H1 (cell line): ENCODE measurements around the gene UBXN1. TPM values are rescaled to one million over a fixed set of nuclear protein-coding genes. Genes with fewer than 3 reads are reported as not detected.

Experiments
- CTCF ChIA-PET: fragments of 300-600 bp; sonication (Branson Sonifier 250); formaldehyde crosslinking; loops from one replicate; lab custom pipeline; 2021; ENCODE audit not compliant: partially characterized antibody; lab: Charles Lee
- POLR2A ChIA-PET: fragments of 300-600 bp; sonication (Branson Sonifier 250); formaldehyde crosslinking; loops from one replicate; lab custom pipeline; 2021; ENCODE audit warnings: inconsistent platforms; ENCODE audit not compliant: partially characterized antibody; lab: Charles Lee
- DNase-seq, 2 experiments: peaks; one replicate each; pipeline versions ENCODE4 v3.0.0 to v3.0.0-alpha.2; 2010 to 2022; ENCODE audit warnings: low spot score in 2 of 2, low read depth in 1 of 2, mixed read lengths in 1 of 2
- FAIRE-seq: peaks from 2 replicates; lab custom pipeline; 2011; peaks lifted over from hg19 to GRCh38; lab: Jason Lieb, UNC
- H2AFZ ChIP-seq: 2 replicates; pipeline ENCODE4 v1.8.1; 2012; ENCODE audit warnings: low read length, inconsistent platforms
- H2AK5ac ChIP-seq: 2 replicates; pipeline ENCODE4 v1.6.1; 2013; ENCODE audit warnings: low read depth, low read length
- H2BK120ac ChIP-seq: replicated peaks from 2 replicates; pipeline ENCODE3; 2013; ENCODE audit warnings: low read depth, low read length, inconsistent platforms
- H2BK12ac ChIP-seq: 2 replicates; pipeline ENCODE4 v1.6.1; 2013; ENCODE audit warnings: low read depth, low read length
- H2BK15ac ChIP-seq: 2 replicates; pipeline ENCODE4 v1.6.1; 2013; ENCODE audit warnings: low read length
- H2BK20ac ChIP-seq: 2 replicates; pipeline ENCODE4 v1.6.1; 2013; ENCODE audit warnings: low read length
- H2BK5ac ChIP-seq: 2 replicates; pipeline ENCODE4 v1.6.1; 2013; ENCODE audit warnings: low read depth, low read length
- H3K14ac ChIP-seq: 2 replicates; pipeline ENCODE4 v1.6.1; 2013; ENCODE audit warnings: inconsistent platforms; ENCODE audit not compliant: insufficient read length
- H3K18ac ChIP-seq: 2 replicates; pipeline ENCODE4 v1.6.1; 2013; ENCODE audit warnings: low read length; ENCODE audit errors: extremely low read depth
- H3K23ac ChIP-seq: 2 replicates; pipeline ENCODE4 v1.6.1; 2013; ENCODE audit warnings: inconsistent platforms; ENCODE audit not compliant: insufficient read length
- H3K23me2 ChIP-seq: 2 replicates; pipeline ENCODE4 v1.6.1; 2013; ENCODE audit warnings: low read depth, low read length
- H3K27ac ChIP-seq: 2 replicates; pipeline ENCODE4 v1.6.1; 2011; ENCODE audit warnings: low read depth, low read length, inconsistent platforms
- H3K27me3 ChIP-seq, 4 experiments: replicated peaks in 1 of 4; 1 replicate in 1 of 4; 2 replicates in 3 of 4; pipeline versions ENCODE4 v1.6.1 to v1.8.1; 2011 to 2013; ENCODE audit warnings: low read length in 3 of 4, mild to moderate bottlenecking in 3 of 4, inconsistent platforms in 2 of 4, mixed read lengths in 2 of 4, moderate library complexity in 1 of 4; ENCODE audit not compliant: control insufficient read depth in 3 of 4, insufficient read depth in 3 of 4; ENCODE audit errors: extremely low read depth in 1 of 4
- H3K36me3 ChIP-seq, 4 experiments: 2 replicates each; pipeline versions ENCODE4 v1.6.1 to v1.8.1; 2011 to 2013; ENCODE audit warnings: mild to moderate bottlenecking in 4 of 4, low read length in 3 of 4, moderate library complexity in 2 of 4, control low read depth in 1 of 4, inconsistent platforms in 1 of 4; ENCODE audit not compliant: insufficient read depth in 4 of 4, control insufficient read depth in 2 of 4
- H3K4ac ChIP-seq: replicated peaks from 2 replicates; pipeline ENCODE3; 2013; ENCODE audit warnings: low read length, low read depth, mixed read lengths, inconsistent platforms; ENCODE audit not compliant: insufficient read length
- H3K4me1 ChIP-seq, 4 experiments: replicated peaks in 1 of 4; 1 replicate in 1 of 4; 2 replicates in 3 of 4; pipeline versions ENCODE4 v1.6.1 to v1.8.1; 2011 to 2013; ENCODE audit warnings: low read length in 3 of 4, inconsistent platforms in 2 of 4, mixed read lengths in 1 of 4; ENCODE audit not compliant: insufficient read depth in 4 of 4, control insufficient read depth in 3 of 4
- H3K4me2 ChIP-seq, 2 experiments: 2 replicates each; pipeline versions ENCODE4 v1.6.1 to v1.8.1; 2011 to 2013; ENCODE audit warnings: low read depth in 2 of 2, low read length in 2 of 2, control low read depth in 1 of 2, inconsistent platforms in 1 of 2, mild to moderate bottlenecking in 1 of 2; ENCODE audit not compliant: insufficient read depth in 1 of 2
- H3K4me3 ChIP-seq, 4 experiments: fragments of 200-600, 300-600 bp in 1 of 4; sonication (generic), shearing (Covaris generic), sonication (Bioruptor Twin) in 1 of 4; 2 replicates each; pipeline versions ENCODE4 v1.5.1 to v1.8.1; 2011 to 2016; ENCODE audit warnings: low read length in 4 of 4, low read depth in 3 of 4, control low read depth in 2 of 4, inconsistent platforms in 2 of 4, mild to moderate bottlenecking in 2 of 4, mixed read lengths in 1 of 4, moderate library complexity in 1 of 4; ENCODE audit not compliant: insufficient read depth in 2 of 4; ENCODE audit errors: extremely low read depth in 1 of 4
- H3K56ac ChIP-seq: replicated peaks from 2 replicates; pipeline ENCODE3; 2013; ENCODE audit warnings: low read depth, mild to moderate bottlenecking, mixed read lengths, low read length, inconsistent platforms; ENCODE audit not compliant: insufficient read length
- H3K79me1 ChIP-seq: 2 replicates; pipeline ENCODE4 v1.6.1; 2013; ENCODE audit warnings: low read depth, low read length, control low read depth
- H3K79me2 ChIP-seq, 2 experiments: 2 replicates each; pipeline versions ENCODE4 v1.6.1 to v1.8.1; 2012 to 2013; ENCODE audit warnings: low read length in 2 of 2, mild to moderate bottlenecking in 2 of 2, inconsistent platforms in 1 of 2; ENCODE audit not compliant: insufficient read depth in 2 of 2, control insufficient read depth in 1 of 2
- H3K9ac ChIP-seq, 4 experiments: replicated peaks in 1 of 4; 1 replicate in 1 of 4; 2 replicates in 3 of 4; pipeline versions ENCODE4 v1.6.1 to v1.8.1; 2011 to 2013; ENCODE audit warnings: low read depth in 3 of 4, low read length in 3 of 4, control low read depth in 2 of 4, mild to moderate bottlenecking in 2 of 4, moderate library complexity in 2 of 4, inconsistent platforms in 1 of 4; ENCODE audit errors: extremely low read depth in 1 of 4
- H3K9me3 ChIP-seq, 2 experiments: 2 replicates each; pipeline versions ENCODE4 v1.6.1 to v1.8.1; 2012 to 2013; ENCODE audit warnings: mild to moderate bottlenecking in 2 of 2, moderate library complexity in 2 of 2, control low read depth in 1 of 2, inconsistent platforms in 1 of 2, low read depth in 1 of 2, low read length in 1 of 2, mixed read lengths in 1 of 2; ENCODE audit not compliant: insufficient read depth in 2 of 2
- H4K20me1 ChIP-seq, 2 experiments: replicated peaks in 1 of 2; 2 replicates each; pipeline versions ENCODE3 to v1.8.1; 2011 to 2013; ENCODE audit warnings: inconsistent platforms in 2 of 2, low read length in 2 of 2, mild to moderate bottlenecking in 1 of 2; ENCODE audit not compliant: insufficient read depth in 2 of 2, control insufficient read depth in 1 of 2
- H4K5ac ChIP-seq: 2 replicates; pipeline ENCODE4 v1.6.1; 2013; ENCODE audit warnings: low read length, low read depth, mixed read lengths, inconsistent platforms; ENCODE audit not compliant: insufficient read length
- H4K8ac ChIP-seq: 2 replicates; pipeline ENCODE4 v1.8.0; 2013; ENCODE audit warnings: mild to moderate bottlenecking, moderate library complexity, low read length, inconsistent platforms; ENCODE audit not compliant: insufficient read depth; ENCODE audit errors: extremely low read depth
- H4K91ac ChIP-seq: replicated peaks from 2 replicates; pipeline ENCODE3; 2013; ENCODE audit warnings: low read length, mixed read lengths, inconsistent platforms; ENCODE audit not compliant: insufficient read length
- CHD1 ChIP-seq: IDR thresholded peaks from 2 replicates; pipeline ENCODE4 v1.6.1; 2012; ENCODE audit warnings: low read depth, low read length, improper control_type of control experiment
- CTBP2 ChIP-seq: IDR thresholded peaks from 2 replicates; pipeline ENCODE4 v1.7.0; 2011; ENCODE audit warnings: borderline replicate concordance, mild to moderate bottlenecking, moderate library complexity, mixed read lengths, low read length; ENCODE audit not compliant: insufficient read depth, insufficient read length
- GTF2F1 ChIP-seq: IDR thresholded peaks from 2 replicates; pipeline ENCODE4 v1.6.1; 2012; ENCODE audit warnings: low read depth, low read length, improper control_type of control experiment, borderline replicate concordance
- HDAC2 ChIP-seq, 2 experiments: fragments of 300-600 bp in 1 of 2; sonication (generic) in 1 of 2; IDR thresholded peaks; 2 replicates each; pipeline ENCODE4 v1.6.1; 2011 to 2012; ENCODE audit warnings: low read depth in 2 of 2, low read length in 2 of 2, mild to moderate bottlenecking in 2 of 2, moderate library complexity in 2 of 2, borderline replicate concordance in 1 of 2, inconsistent platforms in 1 of 2
- RBBP5 ChIP-seq: IDR thresholded peaks from 2 replicates; pipeline ENCODE4 v1.7.1; 2012; ENCODE audit warnings: low read depth, mild to moderate bottlenecking, inconsistent platforms, low read length, moderate library complexity, borderline replicate concordance
- RNF2 ChIP-seq: fragments of 200-900, 300-1000 bp; sonication (generic); IDR thresholded peaks from 2 replicates; pipeline ENCODE4 v1.7.1; 2016; ENCODE audit warnings: borderline replicate concordance, low read depth, mild to moderate bottlenecking, antibody characterized with exemption, low read length; ENCODE audit not compliant: poor library complexity, severe bottlenecking; ENCODE audit errors: missing control alignments
- SIX5 ChIP-seq: IDR thresholded peaks from 2 replicates; pipeline ENCODE4 v1.6.1; 2011; ENCODE audit warnings: mild to moderate bottlenecking, low read depth, low read length
- SP2 ChIP-seq: IDR thresholded peaks from 2 replicates; pipeline ENCODE4 v1.6.1; 2012; ENCODE audit warnings: mild to moderate bottlenecking, low read length, inconsistent platforms
- TCF12 ChIP-seq: IDR thresholded peaks from 2 replicates; pipeline ENCODE4 v1.6.1; 2011; ENCODE audit warnings: low read depth, mild to moderate bottlenecking, low read length
- WGBS, 2 experiments: shearing (Covaris generic) in 1 of 2; methylation state at CpG; one replicate each; pipeline versions ENCODE4 v1.1.6 to v1.1.7; 2013 to 2015; ENCODE audit warnings: low lambda C conversion rate in 2 of 2, mixed read lengths in 2 of 2, inconsistent platforms in 1 of 2, low coverage in 1 of 2, missing lambda C conversion rate in 1 of 2; ENCODE audit not compliant: insufficient replicate concordance in 2 of 2, insufficient coverage in 1 of 2, insufficient read length in 1 of 2; ENCODE audit errors: extremely low coverage in 1 of 2, missing lambda C conversion rate in 1 of 2; 5-methylcytosine and 5-hydroxymethylcytosine counted together
- polyA plus RNA-seq, 7 experiments: library from polyadenylated mRNA; depleted of rRNA in 3 of 7; stranded (reverse) in 5 of 7; unstranded in 2 of 7; fragments of >200 nt in 5 of 7; fragments of 200-250 nt in 2 of 7; gene quantifications; 1 replicate in 5 of 7; 2 replicates in 1 of 7; 4 replicates in 1 of 7; pipeline versions ENCODE4 v1.2.1 to v1.2.3, GENCODE V29; 2011 to 2013; ENCODE audit warnings: missing spikeins in 2 of 7, mixed read lengths in 2 of 7
- total RNA-seq: library from RNA; stranded (reverse); fragmentation: NEBNext Ultra II Directional; extraction: Animal tissue kit (Norgen Biotek cat#: 25700); gene quantifications from 2 replicates; pipeline ENCODE4 v1.2.1, GENCODE V29; 2021

UBXN1 gene
- total and polyA plus RNA-seq, 2 of the 8 experiments (the other 6 are each of a cell fraction or from before 2014, with no cell fraction given): 78.6 to 114 TPM

DNA sequence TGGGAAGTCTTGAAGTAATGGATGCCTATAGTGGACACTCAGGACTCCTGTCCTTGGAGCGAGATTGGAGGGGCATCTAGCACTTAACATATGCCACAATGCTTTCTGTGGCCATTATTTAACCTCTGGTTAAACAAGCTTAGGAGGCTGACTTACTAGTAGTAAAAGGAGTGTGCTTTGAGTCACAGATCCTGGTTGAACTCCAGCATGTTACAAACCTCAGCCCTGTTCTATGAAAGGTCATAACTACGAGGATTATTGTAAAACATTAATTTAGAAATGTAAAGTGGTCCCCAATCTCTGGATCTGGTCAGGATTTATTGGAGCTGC is 5.7 kb downstream of the UBXN1 start:
- H4K20me1 ChIP-seq: peaks cover 0 to 1% of the 10 kb centered on the region in 2 experiments
- H3K27ac ChIP-seq: no peak overlapping the region
- H3K18ac ChIP-seq: no peak overlapping the region
- DNase-seq (no peak), FAIRE-seq (no peak)
- no peak overlapping the region for H4K8ac ChIP-seq
- peaks cover 6% of the 10 kb centered on the region; the same call in 1 of the 2 replicates for H3K79me1 ChIP-seq
- H3K9me3 ChIP-seq: no peaks in the 10 kb centered on the region
- no peak overlapping the region for H2AFZ ChIP-seq
- no peak overlapping the region for H2BK120ac ChIP-seq
- H3K23me2 ChIP-seq: peaks cover 12% of the 10 kb centered on the region
- no peak overlapping the region for H3K23ac ChIP-seq
- no peak overlapping the region for H3K9ac ChIP-seq
- 97% methylated on average over 2 of the region's 2 CpGs; no CpG with 5 or more reads in 1 of the 2 experiments for WGBS, 2 experiments
- H3K4ac ChIP-seq: no peak overlapping the region
- no peak overlapping the region for H2AK5ac ChIP-seq
- H2BK12ac ChIP-seq: no peak overlapping the region
- H2BK15ac ChIP-seq: no peak overlapping the region
- POLR2A ChIA-PET: interaction anchor here (0.9 to 61.4 kb wide), 8 partner anchors 13 to 168 kb away, joined by 3 to 2041 read pairs (median 15); partner anchors contain the start of genes BSCL2, C11orf98, CSKMT and EEF1G
- H3K79me2 ChIP-seq: peaks cover 0 to 17% of the 10 kb centered on the region in 2 experiments; a peak in 2 of 4 replicates
- peak overlapping the region in 2 of 4 experiments; percentile 88 to 96; a peak in 2 of 8 replicates for H3K4me3 ChIP-seq
- TF ChIP-seq GTF2F1 (no peak), SIX5 (no peak), CTBP2 (no peak), HDAC2 (IDR thresholded peaks at IDR 0.05; ENCODE audit: borderline replicate concordance in 1 of 2, low read depth in 2 of 2, low read length in 2 of 2) (no peak), RNF2 (no peak), TCF12 (no peak), SP2 (no peak), CHD1 (no peak), RBBP5 (no peak)
- peak overlapping the region in 1 of 2 experiments; percentile 90; a peak in 2 of 4 replicates for H3K4me2 ChIP-seq
- peaks cover 3 to 8% (median 5%) of the 10 kb centered on the region in 4 experiments; a peak in 6 of 7 replicates for H3K4me1 ChIP-seq
- no peak overlapping the region for H3K14ac ChIP-seq
- peaks cover 5 to 29% (median 9%) of the 10 kb centered on the region in 4 experiments; a peak in 5 of 8 replicates for H3K36me3 ChIP-seq
- CTCF ChIA-PET: interaction anchor here (0.6 to 1.2 kb wide), 3 partner anchors 96 to 1478 kb away, joined by 3 read pairs; no protein-coding TSS in a partner anchor
- no peak overlapping the region for H4K5ac ChIP-seq
- H3K56ac ChIP-seq: no peak overlapping the region
- H4K91ac ChIP-seq: no peak overlapping the region
- no peak overlapping the region for H2BK5ac ChIP-seq
- H3K27me3 ChIP-seq: no peaks in the 10 kb centered on the region
- H2BK20ac ChIP-seq: no peak overlapping the region
